GM18517 (cell line): ENCODE results near the gene CDK11A.
A peak's percentile ranks its signal among the peaks of the same experiment; 100 is the strongest.
"Not testable (repeated sequence)": the region's sequence is repeated elsewhere in the genome, so short reads cannot be mapped to it uniquely, and the experiment has no call there.

Source experiments
- ATAC-seq: cut with Tn5 transposase; IDR thresholded peaks from one replicate; pipeline ENCODE4 v1.9.1; 2021; ENCODE audit warnings: mild to moderate bottlenecking, moderate library complexity; ENCODE audit not compliant: unreplicated experiment

The CDK11A gene

GRCh38 chr1:1726088-1726487 is 1.9 kb upstream of the CDK11A start:
- ATAC-seq, result not testable (repeated sequence)

DNA sequence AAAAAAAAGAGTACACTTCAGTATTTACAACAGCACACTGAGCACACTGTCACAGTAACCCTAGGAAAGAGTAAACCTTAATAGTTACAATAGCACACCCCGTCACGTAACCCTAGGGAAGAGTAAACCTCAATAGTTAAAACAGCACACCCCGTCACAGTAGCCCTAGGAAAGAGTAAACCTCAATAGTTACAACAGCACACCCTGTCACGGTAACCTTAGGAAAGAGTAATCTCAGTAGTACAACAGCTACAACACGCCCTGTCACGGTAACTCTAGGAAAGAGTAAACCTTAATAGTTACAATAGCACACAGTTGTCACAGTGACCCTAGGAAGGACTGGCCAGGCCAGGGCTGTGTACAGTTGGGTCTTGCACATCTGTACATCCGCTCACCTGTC is 3.0 kb downstream of the CDK11A start:
- no peak for ATAC-seq

GRCh38 chr1:1715109-1715883 is 8.9 kb downstream of the CDK11A start:
- not testable (repeated sequence) for ATAC-seq

DNA sequence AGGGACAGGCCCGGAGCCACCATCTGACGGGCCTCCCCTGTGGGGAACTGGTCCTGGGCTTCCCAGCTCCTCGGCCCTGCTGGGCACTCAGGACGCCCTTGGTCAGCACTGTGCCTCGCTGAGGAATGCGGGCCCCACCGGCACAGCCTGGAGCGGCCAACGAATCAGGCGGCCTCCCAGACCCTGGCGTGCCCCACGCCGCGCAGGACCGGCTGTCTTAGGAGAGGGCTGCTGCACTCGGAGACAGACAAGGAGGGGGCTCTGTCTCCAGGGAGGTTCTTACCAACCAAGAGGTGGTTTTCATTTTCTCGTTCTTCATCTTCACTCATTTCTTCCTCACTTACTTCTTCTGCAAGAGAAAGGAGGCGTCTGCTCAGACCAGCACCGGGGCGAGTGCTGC is 16.3 kb downstream of the CDK11A start:
- not testable (repeated sequence) for ATAC-seq

DNA sequence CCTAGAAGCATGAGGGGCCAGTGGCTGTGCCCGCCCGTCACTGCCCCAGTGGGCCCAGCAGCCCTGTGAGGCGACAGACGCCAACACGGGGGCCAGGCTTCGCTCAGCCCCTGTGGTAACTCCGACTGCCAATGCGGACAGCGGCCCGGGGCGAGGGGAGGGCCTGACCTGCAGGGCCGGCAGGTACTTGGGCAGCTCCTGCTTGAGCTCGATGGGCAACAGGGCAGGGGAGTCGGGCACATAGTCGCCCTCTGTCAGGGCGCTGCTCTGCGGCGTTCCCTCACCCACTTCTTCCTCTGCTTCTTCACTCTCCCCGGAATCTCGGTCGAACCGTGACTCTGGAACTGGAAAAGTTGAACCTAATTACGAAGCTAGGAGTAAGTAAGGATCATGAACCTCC is 16.9 kb downstream of the CDK11A start:
- not testable (repeated sequence) for ATAC-seq

DNA sequence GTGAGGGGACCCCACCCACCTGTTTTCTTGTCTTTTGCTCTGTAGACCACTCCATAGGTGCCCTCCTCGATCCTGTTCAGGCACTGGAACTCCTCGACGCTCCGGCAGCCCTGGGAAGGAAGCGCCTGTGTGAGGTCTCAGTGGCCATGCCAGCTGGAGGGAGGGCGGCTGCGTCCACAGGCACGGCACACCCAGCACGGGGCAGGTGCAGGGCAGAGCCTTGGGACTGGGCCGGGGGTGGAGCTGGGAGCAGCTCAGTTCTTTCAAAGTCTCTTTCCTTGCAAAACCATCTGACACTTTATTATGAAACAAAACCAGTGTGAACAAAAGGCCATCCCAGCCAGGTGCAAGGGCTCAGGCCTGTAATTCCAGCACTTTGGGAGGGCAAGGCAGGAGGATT is 18.5 kb downstream of the CDK11A start:
- not testable (repeated sequence) for ATAC-seq

- ATAC-seq, result not testable (repeated sequence)
Measured at GRCh38 chr1:1704284-1704957, 19.7 kb downstream of the CDK11A start.

- ATAC-seq, result no peak
Measured at GRCh38 chr1:1703796-1704195, 20.4 kb downstream of the CDK11A start.

DNA sequence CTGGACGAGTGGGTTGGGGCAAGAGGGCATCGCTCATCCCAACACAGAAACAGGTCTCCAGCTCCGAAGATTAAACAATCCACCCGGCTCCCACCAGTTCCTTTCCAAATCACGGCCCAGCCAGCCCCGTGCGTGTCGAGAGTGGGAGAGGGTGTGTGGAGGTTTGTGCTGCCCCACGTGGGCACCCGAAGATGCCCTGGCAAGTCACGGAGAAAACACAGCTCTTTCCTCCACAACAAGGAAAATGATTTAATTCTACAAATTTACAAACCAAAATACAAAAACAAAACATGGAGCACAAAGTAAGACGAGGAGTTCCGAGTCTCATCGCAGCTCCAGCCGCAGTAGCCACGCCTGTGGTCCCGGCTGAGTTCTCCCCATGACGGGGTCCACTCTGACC is 21.7 kb downstream of the CDK11A start:
- not testable (repeated sequence) for ATAC-seq

DNA sequence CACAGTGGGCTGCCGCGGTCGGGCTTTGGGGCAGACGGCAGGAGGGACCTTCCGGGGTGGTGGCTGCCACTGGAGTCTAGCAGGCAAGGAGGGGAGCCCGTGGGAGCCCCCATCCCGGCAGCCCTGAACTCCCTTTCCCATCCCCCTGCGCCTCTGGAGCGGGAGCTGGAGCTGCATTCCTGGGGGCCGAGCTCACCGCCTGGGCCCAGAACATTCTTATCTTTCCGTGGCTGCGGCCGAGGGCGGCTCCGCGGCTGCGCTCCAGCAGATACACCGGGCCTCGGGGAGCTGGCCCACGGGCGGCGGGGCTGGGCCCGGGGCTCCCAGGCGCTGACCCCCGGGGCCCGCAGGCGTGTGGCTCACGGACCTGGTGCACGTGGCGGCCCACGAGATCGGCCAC is 23.6 kb downstream of the CDK11A start:
- not testable (repeated sequence) for ATAC-seq

GRCh38 chr1:1700067-1700466 is 24.1 kb downstream of the CDK11A start:
- ATAC-seq, result not testable (repeated sequence)

DNA sequence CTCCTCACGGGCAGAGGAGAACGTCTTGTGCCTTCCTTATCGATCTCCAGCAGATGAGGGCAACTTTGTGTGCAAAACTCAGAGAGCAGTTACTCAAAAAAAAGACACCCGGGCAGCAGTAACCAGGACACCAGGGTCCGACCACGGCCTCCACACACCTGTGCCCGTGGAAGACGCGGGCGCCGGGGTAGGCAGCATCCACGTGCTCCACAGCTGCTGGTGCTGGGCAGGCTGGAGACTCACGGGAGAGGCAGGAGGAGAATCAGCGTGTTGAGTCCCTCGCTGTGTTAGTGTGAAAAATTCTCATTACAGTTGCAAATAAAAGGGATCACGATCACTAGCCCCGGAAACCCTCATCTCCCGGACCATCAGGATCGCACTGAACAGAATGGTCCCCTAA is 25.1 kb downstream of the CDK11A start:
- ATAC-seq, result not testable (repeated sequence)

- ATAC-seq, result not testable (repeated sequence)
Measured at GRCh38 chr1:1697358-1698183, 26.6 kb downstream of the CDK11A start.

DNA sequence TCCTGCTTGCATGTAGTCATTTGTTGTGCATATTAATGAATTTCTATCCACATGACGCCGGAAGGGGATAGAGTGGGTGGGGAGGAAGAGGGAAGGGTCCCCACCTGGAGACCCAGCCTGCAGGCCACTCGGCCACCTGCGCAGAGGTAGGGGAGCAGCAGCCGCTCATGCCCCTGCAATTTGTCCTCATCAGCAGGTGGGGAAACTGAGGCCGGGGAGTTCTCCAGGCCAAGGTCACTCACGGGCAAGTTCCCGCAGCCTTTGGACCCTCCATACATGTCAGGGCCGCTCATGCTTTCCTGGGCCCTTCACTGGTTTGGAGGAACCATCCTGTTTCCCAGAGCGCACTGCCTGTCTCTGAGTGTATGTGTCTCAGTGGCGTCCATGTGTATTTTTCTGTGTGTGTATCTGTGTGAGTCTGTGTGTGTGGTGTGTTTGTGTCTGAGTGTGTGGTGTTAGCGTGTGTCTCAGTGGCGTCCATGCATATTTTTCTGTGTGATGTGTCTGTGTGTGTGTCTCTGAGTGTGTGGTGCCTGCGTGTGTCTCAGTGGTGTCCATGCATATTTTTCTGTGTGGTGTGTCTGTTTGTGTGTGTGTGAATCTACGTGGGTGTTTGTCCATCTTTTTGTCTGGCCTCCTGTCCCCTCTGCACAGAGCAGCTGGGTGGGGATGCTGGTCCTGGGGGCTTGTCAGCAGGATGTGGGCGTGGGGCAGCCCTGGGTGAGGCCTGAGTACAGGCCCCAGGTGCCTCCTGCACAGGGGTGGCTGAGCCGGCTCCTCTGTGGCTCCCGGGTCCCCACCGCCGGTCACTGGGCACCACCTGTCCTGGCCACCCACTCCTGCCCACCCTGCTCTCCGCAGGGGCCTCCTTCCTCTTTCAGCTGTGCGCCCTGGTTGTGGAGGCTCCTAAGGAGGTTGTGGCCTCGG is 27.5 kb downstream of the CDK11A start:
- ATAC-seq, result not testable (repeated sequence)

- ATAC-seq, result peak; percentile 80
Measured at GRCh38 chr1:1692714-1693647, 31.2 kb downstream of the CDK11A start, which contains the start of gene SLC35E2B. Gene SLC35E2B (minus strand): TSS chr1:1692795. CDS start chr1:1676699, 16,096 bp downstream.

- not testable (repeated sequence) for ATAC-seq
Measured at GRCh38 chr1:1692324-1692713, 31.8 kb downstream of the CDK11A start.

GRCh38 chr1:1691443-1691842 is 32.7 kb downstream of the CDK11A start:
- ATAC-seq, result not testable (repeated sequence)

DNA sequence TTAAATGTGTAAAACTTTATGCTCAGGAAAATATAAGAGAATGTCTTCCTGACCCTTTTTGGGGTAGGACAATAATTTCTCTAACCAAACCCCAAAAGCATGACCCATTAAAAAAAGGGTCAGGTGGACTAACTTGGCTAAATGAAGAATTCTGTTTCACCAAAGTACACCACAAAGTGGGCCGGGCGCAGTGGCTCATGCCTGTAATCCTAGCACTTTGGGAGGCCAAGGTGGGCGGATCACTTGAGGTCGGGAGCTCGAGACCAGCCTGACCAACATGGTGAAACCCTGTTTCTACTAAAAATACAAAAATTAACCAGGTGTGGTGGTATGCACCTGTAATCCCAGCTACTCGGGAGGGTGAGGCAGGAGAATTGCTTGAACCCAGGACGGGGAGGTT is 34.6 kb downstream of the CDK11A start:
- ATAC-seq, result not testable (repeated sequence)

GRCh38 chr1:1687846-1688245 is 36.3 kb downstream of the CDK11A start:
- ATAC-seq, result no peak
